Adrenal gland (tissue), 12 donors: ENCODE results near the gene ABLIM2. TPM values are rescaled to one million over a fixed set of nuclear protein-coding genes. Genes with fewer than 3 reads are reported as not detected.

Source experiments
- DNase-seq, 7 donors: peaks; one replicate each; pipeline ENCODE4 v3.0.0-alpha.2; 2019 to 2020
- H3K27ac ChIP-seq, 5 donors: fragments of 200-600 bp; sonication (generic) in 4 of 5; 1 replicate in 3 of 5; 2 replicates in 2 of 5; pipeline versions ENCODE4 v1.5.1 to v1.8.0; 2016 to 2020; ENCODE audit warnings: mild to moderate bottlenecking in 1 of 5
- H3K27me3 ChIP-seq: fragments of 200-600 bp; 2 replicates; pipeline ENCODE4 v1.8.0; 2021
- H3K36me3 ChIP-seq, 2 donors: fragments of 200-600 bp; replicated peaks in 1 of 2; 1 replicate in 1 of 2; 2 replicates in 1 of 2; pipeline versions ENCODE4 v1.5.1 to v1.8.0; 2018 to 2022
- H3K4me1 ChIP-seq, 2 donors: fragments of 200-600 bp; replicated peaks in 1 of 2; 1 replicate in 1 of 2; 2 replicates in 1 of 2; pipeline versions ENCODE4 v1.5.1 to v1.8.0; 2018 to 2021
- H3K4me3 ChIP-seq, 4 donors: fragments of 200-600 bp; sonication (generic) in 3 of 4; one replicate each; pipeline ENCODE4 v1.5.1; 2016 to 2018
- H3K9me3 ChIP-seq, 3 donors: fragments of 200-600 bp; sonication (generic) in 1 of 3; replicated peaks in 1 of 3; 1 replicate in 2 of 3; 2 replicates in 1 of 3; pipeline versions ENCODE4 v1.5.1 to v1.8.0; 2016 to 2021
- CTCF ChIP-seq, 6 experiments: fragments of 450-650 bp in 4 of 6; fragments of 200-600 bp in 2 of 6; sonication (generic) in 1 of 6; IDR thresholded peaks; 1 replicate in 5 of 6; 2 replicates in 1 of 6; pipeline versions ENCODE4 v1.5.1 to v1.8.0; 2016 to 2021; ENCODE audit warnings: antibody characterized with exemption in 6 of 6, mild to moderate bottlenecking in 2 of 6, moderate library complexity in 1 of 6
- POLR2A ChIP-seq, 2 donors: fragments of 450-650 bp; IDR thresholded peaks; one replicate each; pipeline ENCODE4 v1.6.1; 2017; ENCODE audit warnings: antibody characterized with exemption in 2 of 2, mild to moderate bottlenecking in 2 of 2, moderate library complexity in 1 of 2
- WGBS, 4 donors: extraction: QIAGEN DNeasy Blood & Tissue Kit in 2 of 4; methylation state at CpG; one replicate each; pipeline versions ENCODE4 v1.1.5 to v1.1.7; 2013 to 2017; 5-methylcytosine and 5-hydroxymethylcytosine counted together
- intact Hi-C, 2 donors: fragments of 100-400 bp; cut with DNase I; formaldehyde crosslinking; loops; one replicate each; pipeline versions ENCODE4 v1.14.1 to v1.15.0; 2022 to 2023
- polyA plus RNA-seq, 3 donors: library from polyadenylated mRNA; stranded (reverse); fragments of 200-250 nt in 2 of 3; fragments of 350-450 nt in 1 of 3; fragmentation: Illumina TruSeq in 1 of 3; extraction: RNeasy Lipid Tissue Mini Kit (QIAGEN cat#74804) in 1 of 3; gene quantifications; one replicate each; pipeline ENCODE4 v1.2.3, GENCODE V29; 2013 to 2014
- total RNA-seq, 9 donors: library from RNA; depleted of rRNA in 4 of 9; stranded (reverse); fragments of >200 nt in 4 of 9; fragments of 120-200 nt in 1 of 9; fragmentation: NEBNext Ultra II Directional in 1 of 9; extraction: Animal tissue kit (Norgen Biotek cat#: 25700) in 1 of 9; gene quantifications; one replicate each; pipeline versions ENCODE4 v1.1.0 to v1.2.4, GENCODE V29; 2013 to 2023
- donor health status: healthy with polysubstance abuse.
- donor health status: Bipolar disorder and iron deficiency.
- donor health status: DM: yes; HTN: yes; CAD: no.
- donor health status: DM: no; HTN: no; CAD: no.
- donor health status: DM: no; HTN: no; CAD: no.
- donor health status: DM: yes; HTN: yes; CAD: no.

The ABLIM2 gene
- total and polyA plus RNA-seq, 12 donors: 5.8 to 31.2 (median 14.6) TPM

GRCh38 chr4:7950301-7951092 is 208.1 kb downstream of the ABLIM2 start:
- TF ChIP-seq POLR2A (IDR thresholded peaks at IDR 0.05) (no peak), CTCF (IDR thresholded peaks at IDR 0.05) (no peak)
- Histone ChIP-seq H3K4me1 (peaks cover 0 to 4% of the 10 kb centered on the region in 2 donors), H3K27ac (no peak overlapping the region), H3K9me3 (no peaks in the 10 kb centered on the region), H3K4me3 (no peak overlapping the region), H3K27me3 (no peaks in the 10 kb centered on the region), H3K36me3 (no peaks in the 10 kb centered on the region)
- intact Hi-C loops: no loop called here
- WGBS, 4 donors: 85 to 93% (median 88%) methylated on average over 18 of the region's 18 CpGs
- no peak for DNase-seq

DNA sequence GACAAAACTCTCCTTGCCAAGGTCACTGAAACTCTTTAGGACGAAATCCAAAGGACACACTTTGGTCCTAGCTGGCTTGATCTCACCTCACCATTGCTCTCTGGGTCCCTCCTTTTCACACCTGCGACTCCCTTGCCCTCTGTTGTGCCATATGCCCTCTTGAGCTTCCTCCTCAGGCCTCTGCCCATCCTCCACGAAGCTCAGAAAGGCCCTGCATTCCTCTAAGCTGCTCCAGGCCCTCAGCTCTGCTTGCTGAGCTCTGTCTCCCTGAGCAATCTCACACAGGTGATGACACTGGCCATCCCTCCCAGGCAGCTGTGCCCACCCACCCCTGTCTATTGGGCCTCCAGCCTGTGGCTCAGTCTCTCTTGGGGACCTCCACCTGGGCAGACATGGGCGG is 208.9 kb downstream of the ABLIM2 start:
- TF ChIP-seq POLR2A (IDR thresholded peaks at IDR 0.05) (no peak), CTCF (IDR thresholded peaks at IDR 0.05) (no peak)
- no peak overlapping the region for H3K4me3 ChIP-seq
- 66 to 71% (median 68%) methylated on average over 3 to 4 of the region's 4 CpGs for WGBS, 4 donors
- no peaks in the 10 kb centered on the region for H3K36me3 ChIP-seq
- intact Hi-C loops: no loop called here
- no peaks in the 10 kb centered on the region for H3K9me3 ChIP-seq
- no peak for DNase-seq
- no peak overlapping the region for H3K27ac ChIP-seq
- no peaks in the 10 kb centered on the region for H3K27me3 ChIP-seq
- peaks cover 0 to 4% of the 10 kb centered on the region in 2 donors for H3K4me1 ChIP-seq

- TF ChIP-seq POLR2A (IDR thresholded peaks at IDR 0.05): no peak
- TF ChIP-seq CTCF (IDR thresholded peaks at IDR 0.05): no peak
- H3K9me3 ChIP-seq: no peaks in the 10 kb centered on the region
- H3K27me3 ChIP-seq: no peaks in the 10 kb centered on the region
- no peak overlapping the region for H3K4me3 ChIP-seq
- no peak overlapping the region for H3K27ac ChIP-seq
- 53 to 66% (median 56%) methylated on average over 4 of the region's 4 CpGs for WGBS, 4 donors
- H3K4me1 ChIP-seq: peaks cover 0 to 4% of the 10 kb centered on the region in 2 donors
- DNase-seq: no peak
- no peaks in the 10 kb centered on the region for H3K36me3 ChIP-seq
- intact Hi-C loops: no loop called here
Measured at GRCh38 chr4:7947927-7948326, 210.7 kb downstream of the ABLIM2 start.

DNA sequence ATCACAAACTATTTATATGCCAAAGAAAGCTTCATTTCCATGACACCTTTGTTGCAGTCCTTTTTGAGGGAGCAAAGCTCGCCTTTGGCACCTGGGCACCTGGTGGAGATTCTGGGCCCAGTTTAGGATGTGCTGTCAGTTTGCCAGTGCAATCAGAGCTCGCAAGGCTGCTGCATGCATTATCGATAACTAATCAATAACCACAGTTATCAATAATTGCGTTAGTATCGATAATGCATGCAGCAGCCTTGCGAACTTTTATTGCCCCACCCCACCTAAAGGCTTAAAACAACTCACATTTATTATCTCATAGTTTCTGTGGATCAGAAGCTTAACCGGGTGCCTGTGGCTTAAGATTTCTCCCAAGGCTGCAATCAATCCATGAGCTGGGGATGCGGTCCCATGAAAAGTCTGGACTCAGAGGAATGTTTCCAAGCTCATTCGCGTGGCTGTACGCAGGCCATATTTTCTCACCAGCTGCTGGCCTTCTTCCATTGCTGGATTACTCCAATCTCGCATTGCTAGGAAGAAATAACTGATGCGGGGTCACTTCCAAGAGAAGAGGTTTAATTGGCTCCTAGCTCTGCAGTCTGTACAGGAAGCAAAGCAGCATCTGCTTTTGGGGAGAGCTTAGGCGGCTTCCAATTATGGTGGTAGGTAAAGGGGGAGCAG is 212.8 kb downstream of the ABLIM2 start:
- peaks cover 0 to 4% of the 10 kb centered on the region in 2 donors for H3K4me1 ChIP-seq
- no peak overlapping the region for H3K4me3 ChIP-seq
- TF ChIP-seq POLR2A (IDR thresholded peaks at IDR 0.05) (no peak), CTCF (IDR thresholded peaks at IDR 0.05) (no peak)
- DNase-seq: no peak
- intact Hi-C loops: no loop called here
- no peak overlapping the region for H3K27ac ChIP-seq
- no peaks in the 10 kb centered on the region for H3K27me3 ChIP-seq
- 75 to 84% (median 82%) methylated on average over 13 to 14 of the region's 14 CpGs for WGBS, 4 donors
- no peaks in the 10 kb centered on the region for H3K9me3 ChIP-seq
- H3K36me3 ChIP-seq: no peaks in the 10 kb centered on the region
